ENCODE results near the gene ARHGEF16. TPM values are rescaled to one million over a fixed set of nuclear protein-coding genes. Genes with fewer than 3 reads are reported as not detected.

The ARHGEF16 gene
- total RNA-seq (2021; ENCODE audit: unreplicated experiment), result 10.1 TPM
- polyA plus RNA-seq (2012; ENCODE audit: insufficient read length), result 7.8 TPM
- Bru-seq, nascent RNA, result percentile 38 among the genes with signal in this experiment
- percentile 38 among the genes with signal in this experiment for BruChase-seq, experiment 1, labeled RNA remaining after a 2-hour chase
- BruChase-seq, experiment 2, labeled RNA remaining after a 6-hour chase, result percentile 43 among the genes with signal in this experiment
- long read RNA-seq, transcript ARHGEF16-203 (15 exons, 3,061 nt), result major isoform, 15 of 46 reads
- long read RNA-seq, partial matches to known transcripts, result 10 of 46 reads
- long read RNA-seq, other reads (novel, unspliced or antisense), result 19 of 46 reads

- in situ Hi-C loops (cut with HindIII; ENCODE audit: low pct_unique_long_range_greater_than_20kb, low sequenced_read_pairs) (no loop called here), intact Hi-C loops (cut with micrococcal nuclease; ENCODE audit: unreplicated experiment) (loop anchor here (1.0 to 2.0 kb wide), 2 partner anchors 30 to 165 kb away; no protein-coding TSS in a partner anchor)
- H3K36me3 ChIP-seq (ENCODE audit: control insufficient read depth, insufficient read depth, low read length), result no peaks in the 10 kb centered on the region
- BruUV-seq (replicated peaks), result no TSS peak
- no peak for DNase-seq (ENCODE audit: low read depth, low spot score)
- peaks cover 9% of the 10 kb centered on the region for H3K4me1 ChIP-seq (ENCODE audit: control insufficient read depth, insufficient read depth, low read length)
- CTCF ChIA-PET, result interaction anchor here (0.7 to 2.6 kb wide), 13 partner anchors 9 to 167 kb away, joined by 3 to 27 read pairs (median 6); no protein-coding TSS in a partner anchor
- no peaks in the 10 kb centered on the region for H3K9me3 ChIP-seq (ENCODE audit: control insufficient read depth, insufficient read depth, low read depth, low read length)
- peak; percentile 75 for ATAC-seq
- peak within 1 kb of the TSS; percentile 45 to 55 for H3K4me3 ChIP-seq (ENCODE audit: low read depth in 2 of 2, low read length in 2 of 2)
- POLR2A ChIA-PET, result no interaction called here
- no peak; the same call in 1 of the 2 replicates for TF ChIP-seq CTCF (IDR thresholded peaks at IDR 0.05)
- H3K27ac ChIP-seq (ENCODE audit: low read length), result peak within 1 kb of the TSS; percentile 64
- no peaks in the 10 kb centered on the region for H3K27me3 ChIP-seq (ENCODE audit: control insufficient read depth, insufficient read depth, low read length)
These were observed at the start of gene ARHGEF16 for GRCh38 chr1:3453891-3454810. ARHGEF16 (plus strand) TSS chr1:3454665; CDS start chr1:3463085, 8,420 bp downstream.

- intact Hi-C loops (cut with micrococcal nuclease; ENCODE audit: unreplicated experiment), result no loop called here
- TF ChIP-seq REST (IDR thresholded peaks at IDR 0.05; ENCODE audit: insufficient read depth in 1 of 2, low read depth in 2 of 2, low read length in 1 of 2) (no peak), CTCF (IDR thresholded peaks at IDR 0.05) (no peak), POLR2AphosphoS5 (IDR thresholded peaks at IDR 0.05; ENCODE audit: low read depth, low read length) (no peak), TCF7L2 (IDR thresholded peaks at IDR 0.05; ENCODE audit: low read depth, low read length) (no peak), SIN3A (IDR thresholded peaks at IDR 0.05; ENCODE audit: borderline replicate concordance, insufficient read depth, low read depth, low read length) (no peak)
- in situ Hi-C loops (cut with HindIII; ENCODE audit: low pct_unique_long_range_greater_than_20kb, low sequenced_read_pairs), result no loop called here
- no peak for ATAC-seq
- no peaks in the 10 kb centered on the region for H3K4me1 ChIP-seq (ENCODE audit: control insufficient read depth, insufficient read depth, low read length)
- H3K4me3 ChIP-seq (ENCODE audit: low read depth in 2 of 2, low read length in 2 of 2), result no peak overlapping the region
- no peak overlapping the region for H3K27ac ChIP-seq (ENCODE audit: low read length)
- no peaks in the 10 kb centered on the region for H3K27me3 ChIP-seq (ENCODE audit: control insufficient read depth, insufficient read depth, low read length)
- DNase-seq (ENCODE audit: low read depth, low spot score), result no peak
- no peaks in the 10 kb centered on the region for H3K36me3 ChIP-seq (ENCODE audit: control insufficient read depth, insufficient read depth, low read length)
- ChIA-PET POLR2A (no interaction called here), CTCF (no interaction called here)
- BruUV-seq (replicated peaks), result no TSS peak
- no peaks in the 10 kb centered on the region for H3K9me3 ChIP-seq (ENCODE audit: control insufficient read depth, insufficient read depth, low read depth, low read length)
These were observed 49.7 kb upstream of the ARHGEF16 start for GRCh38 chr1:3404801-3405200.
